RWPE2 (cell line): ENCODE data around the gene SLC30A5.
"Not testable (repeated sequence)": the region's sequence is repeated elsewhere in the genome, so short reads cannot be mapped to it uniquely, and the experiment has no call there.

ENCODE experiments used
- ATAC-seq: fragments of 200-7000 bp; cut with Tn5 transposase; 3 replicates; pipeline ENCODE4 v1.9.1; 2021; ENCODE audit warnings: low read depth
- DNase-seq: peaks from one replicate; pipeline ENCODE4 v3.0.0-alpha.2; 2020; ENCODE audit warnings: low spot score
- H3K27ac ChIP-seq: fragments of 450-650 bp; 2 replicates; pipeline ENCODE4 v1.5.1; 2017; ENCODE audit warnings: mild to moderate bottlenecking; ENCODE audit not compliant: poor library complexity, severe bottlenecking
- H3K27me3 ChIP-seq: fragments of 250-450 bp; sonication (Bioruptor Pico); 2 replicates; pipeline ENCODE4 v1.5.1; 2021; ENCODE audit warnings: mild to moderate bottlenecking, moderate library complexity; ENCODE audit not compliant: insufficient read depth, poor library complexity, severe bottlenecking
- H3K36me3 ChIP-seq: fragments of 250-450 bp; sonication (Bioruptor Pico); 2 replicates; pipeline ENCODE4 v1.5.1; 2020; ENCODE audit warnings: low read depth, mild to moderate bottlenecking, moderate library complexity
- H3K4me1 ChIP-seq: fragments of 250-450 bp; sonication (Bioruptor Pico); 2 replicates; pipeline ENCODE4 v1.5.1; 2021; ENCODE audit warnings: mild to moderate bottlenecking, moderate library complexity; ENCODE audit not compliant: insufficient read depth, poor library complexity, severe bottlenecking
- H3K4me3 ChIP-seq: fragments of 250-450 bp; sonication (Bioruptor Pico); 2 replicates; pipeline ENCODE4 v1.5.1; 2021; ENCODE audit warnings: mild to moderate bottlenecking, moderate library complexity; ENCODE audit not compliant: severe bottlenecking
- H3K9me3 ChIP-seq: fragments of 250-450 bp; sonication (Bioruptor Pico); 2 replicates; pipeline ENCODE4 v1.5.1; 2021; ENCODE audit warnings: mild to moderate bottlenecking, moderate library complexity; ENCODE audit not compliant: severe bottlenecking
- TF ChIP-seq, protein P1 (sequence below): fragments of 450-650 bp; IDR thresholded peaks from one replicate; pipeline ENCODE4 v1.5.1; 2017; ENCODE audit warnings: mild to moderate bottlenecking, moderate library complexity; ENCODE audit not compliant: poor library complexity, severe bottlenecking

SLC30A5 gene

DNA sequence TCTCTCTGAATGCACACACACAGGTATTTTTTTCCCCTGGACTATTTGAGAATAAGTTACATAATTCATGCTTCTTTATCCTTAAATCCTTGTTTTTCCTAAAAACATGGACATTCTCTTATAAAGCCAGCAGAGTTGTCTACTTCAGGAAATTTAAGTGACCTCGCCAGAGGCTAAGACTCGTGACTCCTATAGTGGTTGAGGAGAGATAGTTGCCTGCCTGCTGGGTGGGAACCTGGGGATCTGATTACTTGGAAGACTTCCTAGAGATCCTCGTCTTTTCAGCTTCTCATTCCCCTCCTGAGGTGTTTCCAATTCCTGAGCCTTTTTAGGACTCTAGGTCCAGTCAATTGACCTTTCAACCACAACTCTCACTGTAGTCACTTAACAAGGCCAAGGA, 5.5 kb downstream of the SLC30A5 start:
- H3K27me3 ChIP-seq = no peaks in the 10 kb centered on the region
- no peaks in the 10 kb centered on the region for H3K9me3 ChIP-seq
- H3K27ac ChIP-seq = no peak overlapping the region
- H3K4me1 ChIP-seq = peaks cover 8% of the 10 kb centered on the region
- H3K36me3 ChIP-seq = peaks cover 71% of the 10 kb centered on the region
- TF ChIP-seq, protein P1, sequence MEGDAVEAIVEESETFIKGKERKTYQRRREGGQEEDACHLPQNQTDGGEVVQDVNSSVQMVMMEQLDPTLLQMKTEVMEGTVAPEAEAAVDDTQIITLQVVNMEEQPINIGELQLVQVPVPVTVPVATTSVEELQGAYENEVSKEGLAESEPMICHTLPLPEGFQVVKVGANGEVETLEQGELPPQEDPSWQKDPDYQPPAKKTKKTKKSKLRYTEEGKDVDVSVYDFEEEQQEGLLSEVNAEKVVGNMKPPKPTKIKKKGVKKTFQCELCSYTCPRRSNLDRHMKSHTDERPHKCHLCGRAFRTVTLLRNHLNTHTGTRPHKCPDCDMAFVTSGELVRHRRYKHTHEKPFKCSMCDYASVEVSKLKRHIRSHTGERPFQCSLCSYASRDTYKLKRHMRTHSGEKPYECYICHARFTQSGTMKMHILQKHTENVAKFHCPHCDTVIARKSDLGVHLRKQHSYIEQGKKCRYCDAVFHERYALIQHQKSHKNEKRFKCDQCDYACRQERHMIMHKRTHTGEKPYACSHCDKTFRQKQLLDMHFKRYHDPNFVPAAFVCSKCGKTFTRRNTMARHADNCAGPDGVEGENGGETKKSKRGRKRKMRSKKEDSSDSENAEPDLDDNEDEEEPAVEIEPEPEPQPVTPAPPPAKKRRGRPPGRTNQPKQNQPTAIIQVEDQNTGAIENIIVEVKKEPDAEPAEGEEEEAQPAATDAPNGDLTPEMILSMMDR = no peak
- no peak for ATAC-seq
- H3K4me3 ChIP-seq = no peak overlapping the region
- no peak for DNase-seq

DNA sequence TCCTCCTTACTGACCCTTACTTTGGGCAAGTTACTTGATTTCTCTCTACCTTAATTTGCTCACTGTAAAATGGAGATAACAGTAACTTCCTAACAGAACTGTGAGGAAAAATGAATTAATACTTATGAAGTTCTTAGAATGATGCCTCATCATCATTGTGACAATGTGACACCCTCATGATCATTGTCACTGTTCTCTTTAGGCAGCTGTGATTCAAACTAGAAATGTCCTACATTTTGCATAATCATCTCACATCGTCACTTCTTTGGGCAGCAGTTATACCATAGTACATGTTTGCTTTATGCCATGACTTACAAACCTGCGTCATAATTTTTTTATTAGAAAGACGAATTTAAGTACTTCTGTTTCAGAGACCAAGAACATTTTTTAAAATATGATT, 9.7 kb downstream of the SLC30A5 start:
- no peak for DNase-seq
- Histone ChIP-seq H3K36me3 (peaks cover 87% of the 10 kb centered on the region), H3K9me3 (no peaks in the 10 kb centered on the region), H3K27me3 (no peaks in the 10 kb centered on the region), H3K27ac (no peak overlapping the region), H3K4me1 (no peaks in the 10 kb centered on the region), H3K4me3 (no peak overlapping the region)
- ATAC-seq = no peak
- TF ChIP-seq, protein P1 = no peak

DNA sequence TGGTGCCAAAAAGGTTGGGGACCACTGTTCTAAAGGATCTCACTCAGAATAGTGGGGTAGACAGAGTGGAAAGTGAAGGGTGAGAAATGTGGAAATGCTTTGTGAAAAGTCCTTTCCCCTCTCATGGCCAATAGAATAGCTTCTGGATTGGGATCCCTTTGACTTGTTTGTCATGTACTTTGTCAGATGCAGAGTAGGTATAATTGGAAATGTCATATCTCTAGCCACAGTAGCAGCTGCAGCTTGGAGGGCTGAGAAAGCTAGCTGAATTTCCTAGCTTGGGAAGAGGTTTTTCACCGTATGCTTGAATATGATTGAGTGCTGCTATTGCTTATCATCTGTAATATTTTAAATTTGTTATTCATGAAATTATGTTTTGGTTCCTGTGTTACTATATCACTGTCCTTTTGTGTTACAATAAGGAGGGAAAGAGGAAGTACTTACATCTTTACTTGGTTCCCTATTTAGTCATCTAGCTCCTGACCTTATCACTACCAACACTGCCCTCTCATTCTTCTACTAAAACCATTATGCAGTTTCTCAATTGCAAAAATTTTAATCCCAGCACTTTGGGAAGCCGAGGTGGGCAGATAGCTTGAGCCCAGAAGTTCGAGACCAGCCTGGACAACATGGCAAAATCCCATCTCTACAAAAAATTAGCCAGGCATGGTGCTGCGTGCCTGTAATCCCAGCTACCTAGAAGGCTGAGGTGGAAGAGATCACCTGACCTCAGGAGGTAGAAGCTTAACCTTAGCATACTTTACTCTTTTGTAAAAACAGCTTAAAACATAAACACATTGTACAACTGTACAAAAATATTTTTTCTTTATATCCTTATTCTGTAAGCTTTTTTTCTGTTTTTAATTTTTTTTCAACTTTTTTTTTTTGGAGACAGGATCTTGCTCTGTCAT, 12.4 kb downstream of the SLC30A5 start:
- no peaks in the 10 kb centered on the region for H3K27me3 ChIP-seq
- no peaks in the 10 kb centered on the region for H3K9me3 ChIP-seq
- no peak overlapping the region for H3K4me3 ChIP-seq
- H3K36me3 ChIP-seq = peaks cover 91% of the 10 kb centered on the region
- H3K4me1 ChIP-seq = no peaks in the 10 kb centered on the region
- DNase-seq = no peak
- no peak for ATAC-seq
- no peak overlapping the region for H3K27ac ChIP-seq
- TF ChIP-seq, protein P1 = no peak

DNA sequence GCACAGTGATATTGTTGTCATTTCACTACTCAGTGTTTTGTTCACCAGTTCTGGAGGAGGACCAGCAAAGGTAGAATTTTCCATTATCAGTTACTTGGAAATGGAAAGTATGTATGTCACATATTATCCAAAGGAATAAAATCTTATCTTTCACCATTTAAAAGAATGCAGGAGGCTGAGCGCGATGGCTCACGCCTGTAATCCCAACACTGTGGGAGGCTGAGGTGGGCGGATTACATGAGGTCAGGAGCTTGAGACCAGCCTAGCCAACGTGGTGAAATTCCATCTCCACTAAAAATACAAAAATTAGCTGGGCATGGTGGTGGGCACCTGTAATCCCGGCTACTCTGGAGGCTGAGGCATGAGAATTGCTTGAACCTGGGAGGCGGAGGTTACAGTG, 14.6 kb downstream of the SLC30A5 start:
- DNase-seq, H3K27me3 ChIP-seq, H3K4me3 ChIP-seq, H3K27ac ChIP-seq, ATAC-seq, H3K4me1 ChIP-seq, H3K9me3 ChIP-seq: not testable (repeated sequence)
- H3K36me3 ChIP-seq = peaks cover 92% of the 10 kb centered on the region

DNA sequence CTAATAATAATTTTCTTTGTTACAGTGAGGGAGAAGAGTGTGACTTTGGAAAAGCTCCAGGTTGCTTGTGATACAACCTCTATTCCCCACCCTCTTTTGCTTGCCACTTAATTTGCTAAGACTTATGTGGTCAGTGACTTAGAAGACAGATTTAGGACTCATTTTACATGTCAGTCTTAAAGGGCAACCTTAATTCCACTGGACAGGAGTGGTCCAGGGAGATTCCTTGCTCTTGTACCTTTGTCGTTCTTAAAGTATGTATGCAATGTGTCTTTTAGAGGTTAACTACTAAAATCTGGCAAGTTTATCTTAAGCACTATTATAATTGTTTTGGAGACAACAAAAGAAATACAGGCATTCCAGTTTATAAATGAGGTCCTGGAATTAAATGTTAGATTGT, 20.0 kb downstream of the SLC30A5 start:
- H3K27me3 ChIP-seq = no peaks in the 10 kb centered on the region
- H3K36me3 ChIP-seq = peaks cover 84% of the 10 kb centered on the region
- H3K9me3 ChIP-seq = no peaks in the 10 kb centered on the region
- H3K27ac ChIP-seq = no peak overlapping the region
- TF ChIP-seq, protein P1 = no peak
- no peaks in the 10 kb centered on the region for H3K4me1 ChIP-seq
- H3K4me3 ChIP-seq = no peak overlapping the region
- no peak for ATAC-seq
- no peak for DNase-seq
